ENCODE measurements around the gene MOSPD3.

Gene MOSPD3

DNA sequence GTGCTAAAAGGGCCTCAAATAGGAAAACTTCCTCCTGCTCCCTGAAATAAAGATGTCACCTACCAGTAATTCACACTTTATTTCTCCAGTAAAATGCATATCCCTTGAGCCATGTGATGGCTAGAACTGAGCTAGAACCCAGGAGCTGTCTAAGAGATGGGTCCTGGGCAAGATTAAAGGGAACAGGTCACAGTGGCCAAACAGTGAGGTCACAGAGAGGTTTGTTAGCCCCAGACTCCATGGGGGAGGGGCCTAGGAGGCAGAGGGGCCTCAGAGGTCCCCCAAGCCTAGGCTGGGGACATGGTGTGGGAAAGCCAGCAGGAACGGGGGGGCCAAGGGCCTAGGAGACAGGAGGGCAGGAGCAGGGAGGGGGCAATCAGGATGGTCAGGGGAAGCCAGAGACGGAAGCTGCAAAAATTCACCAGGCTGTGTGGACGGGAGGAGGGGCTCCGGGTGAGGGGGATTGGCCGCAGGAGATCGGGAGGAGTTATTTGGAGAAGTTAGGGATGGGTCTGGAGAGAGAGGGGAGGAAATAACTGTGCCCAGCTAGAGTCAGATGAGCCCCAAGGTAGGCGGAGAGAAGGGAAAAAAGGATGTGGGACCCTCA, 22.9 kb upstream of the MOSPD3 start:
- TF ChIP-seq, protein P1, sequence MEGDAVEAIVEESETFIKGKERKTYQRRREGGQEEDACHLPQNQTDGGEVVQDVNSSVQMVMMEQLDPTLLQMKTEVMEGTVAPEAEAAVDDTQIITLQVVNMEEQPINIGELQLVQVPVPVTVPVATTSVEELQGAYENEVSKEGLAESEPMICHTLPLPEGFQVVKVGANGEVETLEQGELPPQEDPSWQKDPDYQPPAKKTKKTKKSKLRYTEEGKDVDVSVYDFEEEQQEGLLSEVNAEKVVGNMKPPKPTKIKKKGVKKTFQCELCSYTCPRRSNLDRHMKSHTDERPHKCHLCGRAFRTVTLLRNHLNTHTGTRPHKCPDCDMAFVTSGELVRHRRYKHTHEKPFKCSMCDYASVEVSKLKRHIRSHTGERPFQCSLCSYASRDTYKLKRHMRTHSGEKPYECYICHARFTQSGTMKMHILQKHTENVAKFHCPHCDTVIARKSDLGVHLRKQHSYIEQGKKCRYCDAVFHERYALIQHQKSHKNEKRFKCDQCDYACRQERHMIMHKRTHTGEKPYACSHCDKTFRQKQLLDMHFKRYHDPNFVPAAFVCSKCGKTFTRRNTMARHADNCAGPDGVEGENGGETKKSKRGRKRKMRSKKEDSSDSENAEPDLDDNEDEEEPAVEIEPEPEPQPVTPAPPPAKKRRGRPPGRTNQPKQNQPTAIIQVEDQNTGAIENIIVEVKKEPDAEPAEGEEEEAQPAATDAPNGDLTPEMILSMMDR (conservative IDR thresholded peaks at IDR 0.05): no peak
- no peak overlapping the region for H3K27ac ChIP-seq

DNA sequence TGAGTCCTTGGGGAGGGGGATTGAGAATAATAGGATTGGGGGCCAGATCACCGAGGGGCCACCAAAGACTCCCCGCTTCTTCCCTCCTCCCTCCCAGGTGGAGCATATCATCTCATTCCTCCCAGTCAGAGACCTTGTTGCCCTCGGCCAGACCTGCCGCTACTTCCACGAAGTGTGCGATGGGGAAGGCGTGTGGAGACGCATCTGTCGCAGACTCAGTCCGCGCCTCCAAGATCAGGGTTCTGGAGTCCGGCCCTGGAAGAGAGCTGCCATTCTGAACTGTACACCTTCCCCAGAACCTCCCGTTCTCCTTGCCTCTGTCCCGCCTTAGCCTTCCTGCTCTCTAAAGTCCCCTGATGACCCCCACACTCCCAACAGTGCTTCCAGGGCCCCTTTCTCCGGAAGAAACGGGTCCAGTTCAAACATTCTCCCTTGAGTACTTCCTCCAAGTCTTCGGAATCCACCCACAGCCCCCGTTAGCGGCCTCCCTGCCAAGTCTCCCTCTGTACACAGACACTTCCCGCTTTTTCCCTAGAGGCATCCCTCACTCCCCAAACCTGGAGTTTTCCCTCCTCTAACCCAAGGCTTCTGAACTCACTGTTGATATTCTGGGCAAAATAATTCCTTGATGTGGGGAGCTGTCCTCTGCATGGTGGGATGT, 22.1 kb upstream of the MOSPD3 start:
- TF ChIP-seq, protein P1 (conservative IDR thresholded peaks at IDR 0.05): no peak
- no peak overlapping the region for H3K27ac ChIP-seq

DNA sequence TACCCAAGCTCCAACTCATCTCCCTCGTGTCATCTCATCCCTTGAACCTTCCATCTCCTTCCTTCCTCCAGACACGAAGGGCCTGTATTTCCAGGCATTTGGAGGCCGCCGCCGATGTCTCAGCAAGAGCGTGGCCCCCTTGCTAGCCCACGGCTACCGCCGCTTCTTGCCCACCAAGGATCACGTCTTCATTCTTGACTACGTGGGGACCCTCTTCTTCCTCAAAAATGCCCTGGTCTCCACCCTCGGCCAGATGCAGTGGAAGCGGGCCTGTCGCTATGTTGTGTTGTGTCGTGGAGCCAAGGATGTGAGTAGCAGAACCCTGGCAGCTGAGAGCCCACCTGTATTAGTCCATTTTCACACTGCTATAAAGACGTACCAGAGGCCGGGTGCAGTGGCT, 20.7 kb upstream of the MOSPD3 start:
- TF ChIP-seq, protein P1 (conservative IDR thresholded peaks at IDR 0.05): no peak

DNA sequence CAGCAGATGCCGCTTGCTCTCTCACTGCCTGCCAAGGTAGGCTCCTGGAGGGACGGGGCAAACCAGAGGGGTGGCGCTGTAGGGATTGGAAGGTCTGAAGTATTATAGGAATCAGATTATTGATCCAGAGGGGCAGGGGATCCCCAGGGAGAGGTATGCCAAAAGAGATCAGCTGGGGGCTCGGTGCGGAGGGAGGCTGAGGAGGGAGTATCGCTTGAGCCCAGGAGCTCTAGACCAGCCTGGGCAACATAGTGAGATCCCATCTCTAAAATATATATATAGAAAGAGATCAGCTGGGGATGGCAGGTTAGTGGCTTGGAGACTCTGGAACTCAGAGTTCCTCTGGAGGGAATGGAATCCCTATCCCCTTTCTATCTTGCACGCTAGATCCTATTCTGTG, 17.2 kb upstream of the MOSPD3 start:
- TF ChIP-seq, protein P1 (conservative IDR thresholded peaks at IDR 0.05): no peak
- no peak overlapping the region for H3K27ac ChIP-seq

More for the DNA sequence above, 20.7 kb upstream of the MOSPD3 start:
- no peak overlapping the region for H3K27ac ChIP-seq

DNA sequence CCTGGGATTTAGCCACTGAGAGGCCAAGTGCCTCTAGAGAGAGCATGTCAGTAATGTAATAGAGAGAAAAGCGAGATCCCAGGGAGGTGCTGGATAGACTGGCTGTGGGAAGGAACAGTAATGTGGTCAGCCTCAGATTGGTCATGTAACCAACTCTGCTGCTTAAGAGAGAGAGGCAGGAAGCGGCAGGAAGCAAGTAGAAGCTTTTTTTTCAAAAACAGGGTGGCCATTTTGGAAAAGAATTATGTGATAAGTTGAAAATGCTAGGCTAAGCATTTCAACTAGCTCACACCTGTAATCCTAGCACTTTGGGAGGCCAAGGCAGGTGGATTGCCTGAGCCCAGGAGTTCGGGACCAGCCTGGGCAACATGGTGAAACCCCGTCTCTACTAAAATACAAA, 13.9 kb upstream of the MOSPD3 start:
- TF ChIP-seq, protein P1 (conservative IDR thresholded peaks at IDR 0.05): no peak
- no peak overlapping the region for H3K27ac ChIP-seq

DNA sequence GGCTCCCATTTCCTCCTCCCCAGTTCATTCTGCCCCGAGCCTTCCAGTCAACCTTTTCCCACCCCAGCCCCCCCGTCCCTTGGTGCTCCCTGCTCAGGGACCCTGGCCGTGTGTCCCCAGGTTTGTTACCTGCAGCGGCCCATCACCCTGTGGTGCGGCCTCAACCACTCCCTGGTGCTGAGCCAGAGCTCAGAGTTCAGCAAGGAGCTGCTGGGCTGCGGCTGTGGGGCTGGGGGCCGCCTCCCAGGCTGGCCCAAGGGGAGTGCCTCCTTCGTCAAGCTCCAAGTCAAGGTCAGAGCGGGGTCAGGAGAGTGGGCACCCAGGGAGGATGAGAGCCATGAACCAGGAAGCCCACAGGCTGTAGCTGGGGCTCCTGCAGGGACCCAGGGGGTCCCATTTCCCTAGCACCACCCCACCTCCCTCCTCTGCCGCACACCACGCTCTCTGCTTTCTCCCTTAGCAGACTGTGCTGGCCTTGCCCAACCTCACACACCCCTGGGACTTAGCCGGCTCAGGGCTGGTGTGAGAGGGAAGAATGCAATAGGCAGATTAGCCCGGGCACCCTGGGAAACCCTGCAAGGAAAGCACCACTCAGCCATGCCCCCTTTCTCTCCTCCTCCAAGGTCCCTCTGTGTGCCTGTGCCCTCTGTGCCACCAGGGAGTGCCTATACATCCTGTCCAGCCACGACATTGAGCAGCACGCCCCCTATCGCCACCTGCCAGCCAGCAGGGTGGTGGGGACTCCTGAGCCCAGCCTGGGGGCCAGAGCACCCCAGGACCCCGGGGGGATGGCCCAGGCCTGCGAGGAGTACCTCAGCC, 12.2 kb upstream of the MOSPD3 start:
- TF ChIP-seq, protein P1 (conservative IDR thresholded peaks at IDR 0.05): no peak
- H3K27ac ChIP-seq: no peak overlapping the region

DNA sequence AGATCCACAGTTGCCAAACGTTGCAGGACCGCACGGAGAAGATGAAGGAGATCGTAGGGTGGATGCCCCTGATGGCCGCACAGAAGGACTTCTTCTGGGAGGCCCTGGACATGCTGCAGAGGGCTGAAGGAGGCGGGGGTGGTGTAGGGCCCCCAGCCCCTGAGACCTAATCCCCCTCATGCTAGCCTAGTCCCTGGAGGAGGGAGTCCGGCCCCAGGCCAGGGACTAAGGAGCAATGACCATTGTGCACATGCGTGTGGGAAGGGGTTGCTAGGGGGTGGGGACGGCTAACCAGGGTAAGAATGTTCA, 11.7 kb upstream of the MOSPD3 start:
- TF ChIP-seq, protein P1 (conservative IDR thresholded peaks at IDR 0.05): no peak
- H3K27ac ChIP-seq: no peak overlapping the region

All from VCaP (cell line).